Vagina (tissue), 2 donors: ENCODE results near the gene EXOC1L.

Experiments used
- POLR2A ChIP-seq, 2 donors: fragments of 450-650 bp; IDR thresholded peaks; one replicate each; pipeline ENCODE4 v1.6.1; 2017; ENCODE audit warnings: antibody characterized with exemption in 2 of 2, mild to moderate bottlenecking in 2 of 2, moderate library complexity in 2 of 2
- TF ChIP-seq, protein P1 (sequence below), 3 experiments: fragments of 450-650 bp in 2 of 3; fragments of 200-600 bp in 1 of 3; sonication (generic) in 1 of 3; IDR thresholded peaks; one replicate each; pipeline ENCODE4 v1.5.1; 2017 to 2019; ENCODE audit warnings: antibody characterized with exemption in 3 of 3, mild to moderate bottlenecking in 2 of 3, moderate library complexity in 2 of 3

DNA sequence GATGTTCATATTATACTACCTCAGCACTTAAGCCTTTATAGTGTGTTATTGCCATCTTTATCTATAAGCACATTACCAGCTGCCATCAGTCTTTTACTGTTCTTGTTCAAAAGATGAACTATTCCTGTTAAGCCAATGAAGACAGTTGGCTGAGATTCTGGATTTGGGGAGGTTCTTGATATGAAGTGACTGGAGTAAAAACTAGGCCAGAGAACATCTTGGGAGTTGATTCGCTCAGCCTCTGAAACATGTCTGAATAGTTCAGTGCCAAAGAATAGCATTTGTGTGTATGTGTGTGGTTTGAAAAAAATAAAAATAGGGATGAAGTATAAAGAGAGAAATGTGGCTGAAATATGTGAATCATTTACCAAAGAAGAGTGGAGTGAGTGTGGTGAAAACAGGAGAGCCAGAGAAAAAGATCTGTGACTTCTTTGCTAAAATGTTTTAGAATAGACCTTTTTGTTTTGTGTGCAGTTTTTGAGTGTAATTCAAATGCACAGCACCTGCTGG is 49.0 kb downstream of the EXOC1L start:
- no peak for TF ChIP-seq POLR2A (IDR thresholded peaks at IDR 0.05)
- TF ChIP-seq, protein P1, sequence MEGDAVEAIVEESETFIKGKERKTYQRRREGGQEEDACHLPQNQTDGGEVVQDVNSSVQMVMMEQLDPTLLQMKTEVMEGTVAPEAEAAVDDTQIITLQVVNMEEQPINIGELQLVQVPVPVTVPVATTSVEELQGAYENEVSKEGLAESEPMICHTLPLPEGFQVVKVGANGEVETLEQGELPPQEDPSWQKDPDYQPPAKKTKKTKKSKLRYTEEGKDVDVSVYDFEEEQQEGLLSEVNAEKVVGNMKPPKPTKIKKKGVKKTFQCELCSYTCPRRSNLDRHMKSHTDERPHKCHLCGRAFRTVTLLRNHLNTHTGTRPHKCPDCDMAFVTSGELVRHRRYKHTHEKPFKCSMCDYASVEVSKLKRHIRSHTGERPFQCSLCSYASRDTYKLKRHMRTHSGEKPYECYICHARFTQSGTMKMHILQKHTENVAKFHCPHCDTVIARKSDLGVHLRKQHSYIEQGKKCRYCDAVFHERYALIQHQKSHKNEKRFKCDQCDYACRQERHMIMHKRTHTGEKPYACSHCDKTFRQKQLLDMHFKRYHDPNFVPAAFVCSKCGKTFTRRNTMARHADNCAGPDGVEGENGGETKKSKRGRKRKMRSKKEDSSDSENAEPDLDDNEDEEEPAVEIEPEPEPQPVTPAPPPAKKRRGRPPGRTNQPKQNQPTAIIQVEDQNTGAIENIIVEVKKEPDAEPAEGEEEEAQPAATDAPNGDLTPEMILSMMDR (IDR thresholded peaks at IDR 0.05): no peak
